Stimulated activated naive CD8-positive, alpha-beta T cell treated with anti-CD3 and anti-CD28 coated beads, Interleukin-15, Interleukin-2, amounts not matched to agents 100 ng/mL and 50 ng/mL, for 24 hours (primary cell): ENCODE results near the gene BRINP3.
"Not testable (repeated sequence)": the region's sequence is repeated elsewhere in the genome, so short reads cannot be mapped to it uniquely, and the experiment has no call there.

Experiments used
- H3K27ac Mint-ChIP-seq: one replicate; pipeline ENCODE4 v1.8.0; 2021; ENCODE audit warnings: mild to moderate bottlenecking, mixed read lengths
- H3K27me3 Mint-ChIP-seq: one replicate; pipeline ENCODE4 v1.8.0; 2021; ENCODE audit warnings: mixed read lengths
- H3K36me3 Mint-ChIP-seq: one replicate; pipeline ENCODE4 v1.8.0; 2021; ENCODE audit warnings: low read depth, mixed read lengths
- H3K4me1 Mint-ChIP-seq: one replicate; pipeline ENCODE4 v1.8.0; 2021; ENCODE audit warnings: low read depth, mixed read lengths
- H3K4me3 Mint-ChIP-seq: one replicate; pipeline ENCODE4 v1.8.0; 2021; ENCODE audit warnings: mild to moderate bottlenecking, mixed read lengths
- H3K9me3 Mint-ChIP-seq: one replicate; pipeline ENCODE4 v1.8.0; 2021; ENCODE audit warnings: mixed read lengths

Gene BRINP3

GRCh38 chr1:190477762-190478148 is at the start of gene BRINP3:
Gene BRINP3 (minus strand): TSS chr1:190477864.
- H3K4me3 Mint-ChIP-seq: no peak within 1 kb of the TSS
- peaks cover 54% of the 10 kb centered on the region for H3K27me3 Mint-ChIP-seq
- H3K9me3 Mint-ChIP-seq: peaks cover 8% of the 10 kb centered on the region
- no peaks in the 10 kb centered on the region for H3K36me3 Mint-ChIP-seq
- H3K27ac Mint-ChIP-seq: no peak within 1 kb of the TSS
- H3K4me1 Mint-ChIP-seq: no peaks in the 10 kb centered on the region

GRCh38 chr1:190511554-190511953 is 33.9 kb upstream of the BRINP3 start:
- H3K9me3 Mint-ChIP-seq: peaks cover 5% of the 10 kb centered on the region
- no peaks in the 10 kb centered on the region for H3K27me3 Mint-ChIP-seq
- H3K4me3 Mint-ChIP-seq: no peak overlapping the region
- no peaks in the 10 kb centered on the region for H3K4me1 Mint-ChIP-seq
- no peak overlapping the region for H3K27ac Mint-ChIP-seq
- H3K36me3 Mint-ChIP-seq: no peaks in the 10 kb centered on the region

- Mint-ChIP-seq H3K27me3 (no peaks in the 10 kb centered on the region), H3K9me3 (peaks cover 7% of the 10 kb centered on the region), H3K4me1 (no peaks in the 10 kb centered on the region), H3K4me3 (no peak overlapping the region), H3K27ac (no peak overlapping the region), H3K36me3 (no peaks in the 10 kb centered on the region)
These were observed 29.7 kb upstream of the BRINP3 start for GRCh38 chr1:190507357-190507756.

- H3K36me3 Mint-ChIP-seq, H3K4me3 Mint-ChIP-seq, H3K4me1 Mint-ChIP-seq, H3K27ac Mint-ChIP-seq, H3K27me3 Mint-ChIP-seq, H3K9me3 Mint-ChIP-seq: not testable (repeated sequence)
These were observed 26.9 kb upstream of the BRINP3 start for GRCh38 chr1:190504539-190504938.

- Mint-ChIP-seq H3K36me3 (no peaks in the 10 kb centered on the region), H3K9me3 (peaks cover 12% of the 10 kb centered on the region), H3K27me3 (no peaks in the 10 kb centered on the region), H3K4me1 (no peaks in the 10 kb centered on the region), H3K27ac (no peak overlapping the region), H3K4me3 (no peak overlapping the region)
These were observed 19.9 kb upstream of the BRINP3 start for GRCh38 chr1:190497565-190497964.

- H3K27me3 Mint-ChIP-seq: no peaks in the 10 kb centered on the region
- peaks cover 14% of the 10 kb centered on the region for H3K9me3 Mint-ChIP-seq
- H3K27ac Mint-ChIP-seq: no peak overlapping the region
- H3K36me3 Mint-ChIP-seq: no peaks in the 10 kb centered on the region
- H3K4me3 Mint-ChIP-seq: no peak overlapping the region
- H3K4me1 Mint-ChIP-seq: no peaks in the 10 kb centered on the region
These were observed 16.8 kb upstream of the BRINP3 start for GRCh38 chr1:190494451-190494850.

GRCh38 chr1:190491404-190491803 is 13.7 kb upstream of the BRINP3 start:
- H3K4me1 Mint-ChIP-seq: no peaks in the 10 kb centered on the region
- H3K36me3 Mint-ChIP-seq: no peaks in the 10 kb centered on the region
- no peaks in the 10 kb centered on the region for H3K27me3 Mint-ChIP-seq
- H3K27ac Mint-ChIP-seq: no peak overlapping the region
- H3K9me3 Mint-ChIP-seq: peaks cover 14% of the 10 kb centered on the region
- no peak overlapping the region for H3K4me3 Mint-ChIP-seq

GRCh38 chr1:190484045-190484444 is 6.4 kb upstream of the BRINP3 start:
- H3K27me3 Mint-ChIP-seq: peaks cover 5% of the 10 kb centered on the region
- H3K36me3 Mint-ChIP-seq: no peaks in the 10 kb centered on the region
- H3K4me1 Mint-ChIP-seq: no peaks in the 10 kb centered on the region
- H3K9me3 Mint-ChIP-seq: no peaks in the 10 kb centered on the region
- H3K27ac Mint-ChIP-seq: no peak overlapping the region
- H3K4me3 Mint-ChIP-seq: no peak overlapping the region

GRCh38 chr1:190480231-190480630 is 2.6 kb upstream of the BRINP3 start:
- Mint-ChIP-seq H3K27ac (no peak overlapping the region), H3K27me3 (peaks cover 40% of the 10 kb centered on the region), H3K4me1 (no peaks in the 10 kb centered on the region), H3K9me3 (peaks cover 4% of the 10 kb centered on the region), H3K4me3 (no peak overlapping the region), H3K36me3 (no peaks in the 10 kb centered on the region)

GRCh38 chr1:190479516-190479915 is 1.9 kb upstream of the BRINP3 start:
- H3K4me3 Mint-ChIP-seq: no peak overlapping the region
- no peak overlapping the region for H3K27ac Mint-ChIP-seq
- peaks cover 4% of the 10 kb centered on the region for H3K9me3 Mint-ChIP-seq
- no peaks in the 10 kb centered on the region for H3K4me1 Mint-ChIP-seq
- H3K27me3 Mint-ChIP-seq: peaks cover 47% of the 10 kb centered on the region
- no peaks in the 10 kb centered on the region for H3K36me3 Mint-ChIP-seq

- Mint-ChIP-seq H3K36me3 (no peaks in the 10 kb centered on the region), H3K4me1 (no peaks in the 10 kb centered on the region), H3K27ac (no peak overlapping the region), H3K4me3 (no peak overlapping the region), H3K9me3 (peaks cover 5% of the 10 kb centered on the region), H3K27me3 (peaks cover 51% of the 10 kb centered on the region)
These were observed 1.4 kb upstream of the BRINP3 start for GRCh38 chr1:190479050-190479397.

GRCh38 chr1:190478149-190479049 is 735 bp upstream of the BRINP3 start:
- no peaks in the 10 kb centered on the region for H3K36me3 Mint-ChIP-seq
- no peak overlapping the region for H3K4me3 Mint-ChIP-seq
- H3K9me3 Mint-ChIP-seq: peaks cover 8% of the 10 kb centered on the region
- H3K27ac Mint-ChIP-seq: no peak overlapping the region
- H3K27me3 Mint-ChIP-seq: peaks cover 54% of the 10 kb centered on the region
- no peaks in the 10 kb centered on the region for H3K4me1 Mint-ChIP-seq

GRCh38 chr1:190476806-190477205 is 858 bp downstream of the BRINP3 start:
- peaks cover 8% of the 10 kb centered on the region for H3K9me3 Mint-ChIP-seq
- H3K4me3 Mint-ChIP-seq: no peak overlapping the region
- H3K27me3 Mint-ChIP-seq: peaks cover 54% of the 10 kb centered on the region
- H3K27ac Mint-ChIP-seq: no peak overlapping the region
- H3K4me1 Mint-ChIP-seq: no peaks in the 10 kb centered on the region
- H3K36me3 Mint-ChIP-seq: no peaks in the 10 kb centered on the region

GRCh38 chr1:190476321-190476720 is 1.3 kb downstream of the BRINP3 start:
- peaks cover 54% of the 10 kb centered on the region for H3K27me3 Mint-ChIP-seq
- no peak overlapping the region for H3K27ac Mint-ChIP-seq
- H3K4me3 Mint-ChIP-seq: no peak overlapping the region
- no peaks in the 10 kb centered on the region for H3K4me1 Mint-ChIP-seq
- H3K9me3 Mint-ChIP-seq: peaks cover 8% of the 10 kb centered on the region
- no peaks in the 10 kb centered on the region for H3K36me3 Mint-ChIP-seq

GRCh38 chr1:190475421-190476141 is 2.1 kb downstream of the BRINP3 start:
- no peaks in the 10 kb centered on the region for H3K36me3 Mint-ChIP-seq
- no peaks in the 10 kb centered on the region for H3K4me1 Mint-ChIP-seq
- H3K27me3 Mint-ChIP-seq: peaks cover 54% of the 10 kb centered on the region
- H3K9me3 Mint-ChIP-seq: peaks cover 8% of the 10 kb centered on the region
- no peak overlapping the region for H3K27ac Mint-ChIP-seq
- no peak overlapping the region for H3K4me3 Mint-ChIP-seq
